Tongue (tissue), 2 donors: ENCODE measurements around the gene ACAP3. TPM values are rescaled to one million over a fixed set of nuclear protein-coding genes. Genes with fewer than 3 reads are reported as not detected.
"Not testable (repeated sequence)": the region's sequence is repeated elsewhere in the genome, so short reads cannot be mapped to it uniquely, and the experiment has no call there.

Experiments used
- DNase-seq: peaks from one replicate; pipeline ENCODE4 v3.0.0-alpha.2; 2015
- total RNA-seq: library from RNA; depleted of rRNA; stranded (reverse); fragments of >200 nt; gene quantifications from one replicate; pipeline ENCODE4 v1.2.3, GENCODE V29; 2014

Gene ACAP3
- total RNA-seq, 1 donor from 2014 or later: 73.3 TPM

DNA sequence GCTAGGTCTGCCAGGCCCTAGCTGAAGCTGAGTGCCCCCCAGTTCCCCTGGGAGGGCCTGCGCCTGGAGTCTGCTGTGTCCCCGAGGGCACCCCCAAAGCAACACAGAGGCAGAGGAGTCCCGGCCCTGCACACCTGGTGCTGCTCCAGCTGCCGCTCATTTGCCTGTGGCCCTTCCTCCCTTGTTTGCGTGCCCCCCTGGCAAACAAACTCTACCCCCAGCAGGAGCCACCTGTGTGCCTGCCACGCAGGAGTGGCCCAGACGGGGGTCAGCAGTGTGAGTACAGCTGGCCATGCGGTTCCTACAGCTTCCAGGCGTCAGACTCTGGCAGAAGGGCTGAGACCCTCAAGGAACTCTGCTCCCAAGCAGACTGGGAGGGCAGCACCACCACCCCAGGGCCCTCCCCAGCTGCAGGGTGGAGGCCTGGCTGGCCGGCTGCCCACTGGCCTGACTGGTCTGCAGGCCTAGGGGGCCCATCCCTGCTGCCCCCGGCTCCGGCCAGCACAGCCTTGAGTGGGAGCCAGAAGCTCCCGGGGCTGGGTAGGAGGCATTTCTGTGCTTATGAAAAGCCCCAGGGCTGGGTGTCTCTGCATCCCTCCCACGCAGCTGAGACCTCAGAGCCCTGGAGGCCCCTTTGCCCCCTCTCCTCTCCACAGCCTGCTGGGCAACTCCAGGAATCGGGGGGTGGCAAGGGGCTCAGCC is 22.8 kb upstream of the ACAP3 start:
- no peak for DNase-seq

DNA sequence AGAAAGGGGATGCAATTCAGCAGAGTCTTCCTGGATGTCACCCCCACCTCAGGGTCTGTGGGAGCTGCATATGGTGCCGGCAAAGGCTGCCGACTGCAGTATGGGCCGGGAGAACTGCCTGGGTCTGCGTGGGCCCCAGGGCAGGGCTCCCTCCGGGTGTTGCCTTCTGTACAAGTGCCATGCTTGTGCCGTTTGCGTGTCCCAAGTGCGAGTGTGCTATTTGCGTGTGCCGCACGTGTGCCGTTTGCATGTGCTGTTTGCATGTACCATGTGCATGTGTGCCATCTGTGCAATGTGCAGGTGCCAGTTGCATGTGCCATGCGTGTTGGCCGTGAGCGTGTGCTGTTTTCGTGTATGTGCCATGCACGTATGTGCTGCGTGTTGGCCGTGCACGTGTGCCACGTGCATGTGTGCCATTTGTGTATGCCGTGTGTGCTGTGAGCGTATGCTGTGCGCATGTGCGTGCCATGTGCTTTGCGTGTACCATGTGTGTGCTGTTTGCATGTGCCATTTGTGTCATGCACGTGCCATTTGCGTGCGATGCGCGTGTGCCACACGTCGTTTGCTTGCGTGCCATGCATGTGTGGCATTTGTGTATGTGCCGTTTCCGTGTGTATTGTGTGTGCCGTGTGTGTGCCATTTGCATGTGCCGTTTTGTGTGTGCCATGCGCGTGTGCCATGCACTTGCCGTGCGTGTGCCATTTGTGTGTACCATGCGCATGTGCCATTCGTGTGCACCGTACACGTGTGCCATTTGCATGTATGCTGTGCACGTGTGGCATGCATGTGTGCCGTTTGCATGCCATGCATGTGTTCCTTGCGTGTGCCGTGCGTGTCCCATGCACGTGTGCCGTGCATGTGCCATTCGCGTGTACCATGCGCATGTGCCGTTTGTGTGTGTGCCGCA is 21.8 kb upstream of the ACAP3 start:
- DNase-seq: no peak

DNA sequence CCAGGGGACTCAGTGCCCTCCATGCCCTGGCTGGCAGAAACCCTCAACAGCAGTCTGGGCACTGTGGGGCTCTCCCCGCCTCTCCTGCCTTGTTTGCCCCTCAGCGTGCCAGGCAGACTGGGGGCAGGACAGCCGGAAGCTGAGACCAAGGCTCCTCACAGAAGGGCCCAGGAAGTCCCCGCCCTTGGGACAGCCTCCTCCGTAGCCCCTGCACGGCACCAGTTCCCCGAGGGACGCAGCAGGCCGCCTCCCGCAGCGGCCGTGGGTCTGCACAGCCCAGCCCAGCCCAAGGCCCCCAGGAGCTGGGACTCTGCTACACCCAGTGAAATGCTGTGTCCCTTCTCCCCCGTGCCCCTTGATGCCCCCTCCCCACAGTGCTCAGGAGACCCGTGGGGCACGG is 20.5 kb upstream of the ACAP3 start:
- no peak for DNase-seq

DNA sequence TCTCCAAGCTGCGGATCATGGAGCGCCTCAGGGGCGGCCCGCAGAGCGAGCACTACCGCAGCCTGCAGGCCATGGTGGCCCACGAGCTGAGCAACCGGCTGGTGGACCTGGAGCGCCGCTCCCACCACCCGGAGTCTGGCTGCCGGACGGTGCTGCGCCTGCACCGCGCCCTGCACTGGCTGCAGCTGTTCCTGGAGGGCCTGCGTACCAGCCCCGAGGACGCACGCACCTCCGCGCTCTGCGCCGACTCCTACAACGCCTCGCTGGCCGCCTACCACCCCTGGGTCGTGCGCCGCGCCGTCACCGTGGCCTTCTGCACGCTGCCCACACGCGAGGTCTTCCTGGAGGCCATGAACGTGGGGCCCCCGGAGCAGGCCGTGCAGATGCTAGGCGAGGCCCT is 19.6 kb upstream of the ACAP3 start:
- no peak for DNase-seq

DNA sequence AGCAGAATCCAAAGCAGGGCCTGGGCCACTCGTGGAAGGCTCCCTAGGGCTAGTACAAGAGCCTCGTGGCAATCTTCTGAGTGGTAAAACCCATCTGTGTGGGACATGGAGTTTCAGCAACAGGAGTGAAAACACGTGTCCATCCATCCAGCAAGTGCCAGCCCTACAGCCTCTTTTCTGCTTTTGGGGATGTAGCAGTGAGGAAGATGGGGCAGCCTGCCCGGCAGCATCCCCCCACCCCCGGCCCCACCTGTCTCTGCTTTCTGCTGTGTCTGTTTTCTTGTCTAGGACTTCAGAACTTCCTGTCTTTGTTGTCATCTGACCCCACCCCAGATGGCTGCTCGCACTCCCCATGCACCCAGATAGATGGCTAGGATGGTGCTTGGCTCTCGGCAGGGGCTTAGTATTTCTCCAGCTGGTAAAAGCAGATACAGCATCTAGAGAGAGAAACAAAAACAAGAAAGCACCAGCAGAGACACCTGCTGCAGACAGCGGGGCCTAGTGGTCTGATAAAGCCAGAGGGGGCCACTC is 18.4 kb upstream of the ACAP3 start:
- no peak for DNase-seq

DNA sequence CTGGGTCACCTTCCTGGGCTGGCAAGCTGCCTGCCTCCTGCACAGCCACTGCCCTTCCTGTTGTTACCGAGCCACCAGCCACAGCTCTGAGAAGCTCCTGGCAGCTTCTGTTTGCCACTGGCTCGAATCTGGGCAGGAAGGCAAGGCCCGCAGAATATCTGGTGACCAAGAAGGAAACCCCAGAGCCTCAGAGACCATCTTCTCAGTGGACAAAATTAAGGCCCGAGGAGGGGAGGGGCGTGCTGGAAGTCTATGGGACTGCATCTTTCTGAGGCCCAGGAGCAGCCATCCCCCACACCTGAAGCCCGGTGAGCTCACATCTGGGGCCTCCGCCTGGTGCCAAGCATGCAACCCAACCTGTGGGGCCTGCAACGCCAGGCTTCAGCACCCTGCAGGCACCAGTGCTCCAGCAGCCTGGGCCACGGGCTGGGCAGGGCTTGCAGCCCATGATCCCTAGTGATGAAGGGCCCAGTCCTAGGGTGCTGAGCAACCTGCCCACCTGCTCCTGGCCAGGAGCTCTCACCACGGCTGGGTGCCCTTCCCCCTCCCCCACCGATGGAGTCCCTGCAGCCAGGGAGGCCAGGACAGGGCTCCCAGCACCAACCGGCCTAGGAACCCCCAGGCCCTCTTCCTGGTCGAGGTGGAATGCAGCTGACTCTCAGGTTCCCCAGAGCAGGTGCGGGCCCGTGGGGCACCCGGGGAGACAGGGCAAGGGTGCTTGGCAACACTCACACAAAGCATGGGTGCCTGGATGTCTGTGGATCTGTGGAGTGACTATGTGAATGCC is 17.8 kb upstream of the ACAP3 start:
- DNase-seq: no peak

DNA sequence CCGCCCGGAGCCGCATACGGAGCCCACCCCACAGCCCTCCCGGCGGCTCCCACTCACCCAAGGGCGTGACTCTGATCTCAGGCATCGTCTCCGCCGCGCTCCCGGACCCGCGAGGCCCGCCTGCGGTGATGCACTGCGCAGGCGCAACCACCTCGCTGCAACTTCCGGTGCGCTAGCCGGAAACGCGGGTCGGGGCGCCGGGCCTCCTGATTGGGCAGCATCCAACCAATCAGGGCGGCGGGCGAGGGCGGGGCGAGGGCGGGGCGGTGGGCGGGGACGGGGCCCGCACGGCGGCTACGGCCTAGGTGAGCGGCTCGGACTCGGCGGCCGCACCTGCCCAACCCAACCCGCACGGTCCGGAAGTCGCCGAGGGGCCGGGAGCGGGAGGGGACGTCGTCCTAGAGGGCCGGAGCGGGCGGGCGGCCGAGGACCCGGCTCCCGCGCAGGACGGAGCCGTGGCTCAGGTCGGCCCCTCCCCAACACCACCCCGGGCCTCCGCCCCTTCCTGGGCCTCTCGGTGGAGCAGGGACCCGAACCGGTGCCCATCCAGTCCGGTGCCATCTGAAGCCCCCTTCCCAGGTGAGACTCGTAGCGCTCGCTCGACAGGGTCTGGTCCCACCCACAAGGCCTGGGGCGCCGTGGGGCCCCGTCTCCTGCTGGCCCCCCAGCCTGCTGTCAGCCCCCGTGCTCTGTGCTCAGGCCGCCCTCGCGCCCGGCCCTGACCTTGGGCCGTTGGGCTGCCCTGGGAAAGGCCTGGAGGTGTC is 17.0 kb upstream of the ACAP3 start, which contains the start of the genes CPTP and INTS11:
Gene CPTP (plus strand): TSS at position 279 of the 764 bp plus-strand sequence. CDS start 2,109 bp downstream, outside the sequence.
Gene INTS11 (minus strand): TSS at position 137 of the 764 bp plus-strand sequence. CDS start 52 bp downstream, at position 85.
- peak; percentile 97 for DNase-seq

DNA sequence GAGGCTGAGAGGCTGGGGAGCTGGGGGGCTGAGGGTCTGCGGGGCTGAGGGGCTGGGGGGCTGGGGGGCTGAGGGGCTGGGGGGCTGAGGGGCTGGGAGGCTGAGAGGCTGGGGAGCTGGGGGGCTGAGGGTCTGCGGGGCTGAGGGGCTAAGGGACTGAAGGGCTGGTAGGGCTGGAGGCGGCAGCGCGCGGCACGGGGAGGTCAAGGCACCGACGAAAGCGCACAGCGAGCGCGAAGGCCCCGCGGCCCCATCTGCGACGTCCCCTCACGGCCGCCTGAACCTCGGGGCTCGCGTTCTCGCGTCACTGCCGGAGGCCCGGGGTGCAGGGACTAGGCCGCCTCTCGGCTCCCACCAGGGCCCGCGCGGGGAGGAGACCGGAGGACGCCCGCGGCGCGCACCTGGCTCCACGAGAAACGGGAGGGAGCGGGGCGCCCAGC is 16.4 kb upstream of the ACAP3 start:
- DNase-seq: no peak

DNA sequence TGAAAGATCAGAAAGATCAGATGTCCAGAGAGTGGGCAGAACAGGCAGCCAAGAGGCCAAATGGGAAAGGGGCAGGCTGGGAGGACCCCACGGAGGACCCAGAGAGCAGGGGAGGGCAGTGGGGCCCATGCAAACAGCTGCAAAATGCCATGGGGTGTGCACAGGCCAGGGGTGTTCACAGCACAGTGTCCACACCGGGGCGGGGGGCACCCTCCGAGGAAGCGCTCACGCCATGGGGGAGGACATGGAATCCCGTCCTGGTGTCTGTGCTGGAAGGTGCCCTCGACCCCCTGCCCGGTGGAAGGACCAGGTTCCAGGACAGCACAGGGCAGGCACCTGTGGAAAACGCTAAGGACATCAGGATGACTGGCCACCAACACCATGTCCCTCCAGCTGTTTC is 15.2 kb upstream of the ACAP3 start:
- no peak for DNase-seq

DNA sequence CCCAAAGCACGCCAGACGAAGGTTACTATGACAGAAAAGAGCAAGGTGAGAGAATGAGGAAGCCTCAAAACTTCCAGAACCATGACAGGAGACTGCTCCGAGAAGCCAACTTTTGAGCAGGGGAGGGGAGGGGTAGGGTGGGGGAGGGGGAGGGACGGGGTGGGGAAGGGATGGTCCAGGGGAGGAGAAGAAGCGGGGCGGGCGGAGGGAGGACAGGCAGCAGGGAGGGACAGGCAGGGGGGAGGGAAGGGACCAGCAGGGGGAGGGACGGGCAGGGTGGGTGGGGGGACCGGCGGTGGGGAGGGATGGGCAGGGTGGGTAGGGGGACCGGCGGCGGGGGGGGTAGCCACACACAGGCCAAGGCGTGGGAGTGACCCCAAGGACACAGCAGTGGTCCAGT is 14.7 kb upstream of the ACAP3 start:
- DNase-seq: no peak

DNA sequence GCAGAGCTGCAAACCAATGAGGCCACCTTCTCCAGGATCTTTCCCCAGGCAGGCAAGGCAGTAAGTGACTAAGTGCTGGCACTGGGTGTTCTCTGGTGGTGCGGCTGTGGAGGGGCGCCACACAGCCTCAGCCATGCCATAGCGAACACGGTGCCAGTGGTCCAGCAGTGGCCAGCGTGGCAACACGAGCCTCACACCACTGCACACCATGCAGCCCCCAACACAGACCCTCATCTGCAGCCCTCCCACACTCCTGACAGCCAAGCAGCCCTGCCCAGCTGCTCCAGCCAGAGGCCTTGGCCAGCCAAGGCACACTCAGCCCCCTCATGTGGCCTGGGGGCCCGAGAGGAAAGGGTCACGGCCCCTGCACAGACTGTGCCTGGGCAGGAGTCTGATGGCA is 13.7 kb upstream of the ACAP3 start:
- no peak for DNase-seq

DNA sequence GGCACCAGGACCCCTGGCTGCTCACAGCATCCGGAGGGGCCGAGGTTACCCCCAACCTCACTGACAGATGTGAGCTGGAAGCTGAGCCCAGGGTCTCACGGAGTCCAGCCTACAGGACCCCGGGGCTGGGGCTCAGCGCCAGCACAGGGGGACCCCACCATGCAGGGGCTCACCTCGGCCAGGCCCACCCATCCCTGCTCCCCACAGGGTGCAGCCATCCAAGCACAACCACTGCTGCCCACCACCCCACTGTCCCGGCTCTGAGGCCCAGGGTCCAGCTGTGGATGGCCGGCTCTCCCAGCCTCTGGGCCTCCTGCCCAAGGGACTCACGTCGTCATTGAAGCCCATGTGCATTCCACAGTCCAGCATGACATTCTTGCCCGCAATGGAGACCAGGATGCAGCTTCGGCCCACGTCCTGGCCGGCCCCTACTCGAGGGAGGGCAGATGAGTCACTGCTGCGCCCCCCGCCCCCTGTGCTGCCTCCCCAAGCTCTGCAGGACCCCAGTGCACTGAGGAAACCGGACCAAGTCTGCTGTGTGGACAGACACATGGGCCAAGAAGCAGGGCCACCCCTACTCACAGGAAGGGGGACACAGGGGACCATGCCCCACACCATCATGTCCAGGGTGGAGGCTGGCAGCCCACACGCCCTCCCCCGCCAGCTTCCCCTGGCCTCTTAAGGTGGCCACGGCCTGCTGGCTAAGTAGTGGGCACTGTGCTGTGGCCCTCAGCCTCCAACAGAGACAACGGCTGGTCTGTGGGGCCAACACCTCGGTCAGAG is 13.1 kb upstream of the ACAP3 start:
- DNase-seq: no peak

DNA sequence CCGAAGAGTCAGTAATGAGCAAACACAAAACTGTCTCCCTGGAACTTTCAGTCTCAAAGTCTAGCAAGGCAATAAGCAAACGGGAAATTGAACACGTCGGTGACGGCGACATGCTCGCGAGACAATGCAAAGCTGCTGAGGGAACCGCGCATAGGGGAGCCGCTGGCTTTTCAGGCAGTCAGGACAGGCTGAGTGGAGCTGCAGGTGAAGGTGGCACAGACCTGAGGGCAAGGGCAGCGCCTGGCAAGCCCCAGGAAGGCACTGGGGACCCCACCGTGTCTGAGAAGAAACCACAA is 11.9 kb upstream of the ACAP3 start:
- no peak for DNase-seq

DNA sequence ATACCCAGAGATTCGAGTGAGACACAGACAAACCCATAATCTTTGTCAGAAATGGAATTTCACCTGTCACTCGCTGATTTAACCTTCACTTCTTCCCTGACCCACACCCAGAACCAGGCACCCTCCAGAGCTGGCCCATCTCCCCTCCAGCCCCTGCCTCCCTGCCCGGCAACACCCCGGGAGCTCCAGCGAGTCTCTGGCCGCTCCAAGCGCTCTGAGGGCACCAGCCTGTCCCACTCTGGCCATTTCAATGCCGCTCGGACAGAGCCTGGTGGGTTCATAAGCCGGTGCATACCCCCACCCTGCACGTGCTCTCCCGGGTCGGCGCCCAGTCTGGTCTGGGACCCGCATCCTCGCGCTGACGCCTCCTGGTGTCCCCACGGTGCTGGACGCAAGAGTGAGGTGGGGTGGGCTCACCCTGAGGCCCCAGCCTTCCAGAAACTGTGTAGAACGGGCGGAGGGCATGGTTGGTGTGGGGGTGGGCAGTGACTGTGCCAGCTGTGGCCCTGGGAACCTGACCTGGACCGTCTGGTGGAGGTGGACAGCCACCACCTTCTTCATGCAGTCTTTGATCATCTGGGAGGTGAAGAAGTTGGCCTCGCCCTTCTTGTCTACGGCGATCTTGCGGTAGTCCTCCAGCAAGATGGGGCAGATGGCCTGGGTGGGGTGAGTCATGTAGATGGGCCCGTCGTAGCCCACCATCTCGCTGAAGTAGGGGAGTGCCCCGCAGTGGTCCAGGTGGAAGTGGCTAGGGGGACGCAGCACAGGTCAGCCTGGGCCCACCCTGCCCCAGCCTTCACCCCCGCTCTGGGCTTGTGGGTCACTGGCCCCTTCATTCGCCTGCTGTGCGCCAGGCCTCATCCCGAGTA is 11.3 kb upstream of the ACAP3 start:
- DNase-seq: no peak

DNA sequence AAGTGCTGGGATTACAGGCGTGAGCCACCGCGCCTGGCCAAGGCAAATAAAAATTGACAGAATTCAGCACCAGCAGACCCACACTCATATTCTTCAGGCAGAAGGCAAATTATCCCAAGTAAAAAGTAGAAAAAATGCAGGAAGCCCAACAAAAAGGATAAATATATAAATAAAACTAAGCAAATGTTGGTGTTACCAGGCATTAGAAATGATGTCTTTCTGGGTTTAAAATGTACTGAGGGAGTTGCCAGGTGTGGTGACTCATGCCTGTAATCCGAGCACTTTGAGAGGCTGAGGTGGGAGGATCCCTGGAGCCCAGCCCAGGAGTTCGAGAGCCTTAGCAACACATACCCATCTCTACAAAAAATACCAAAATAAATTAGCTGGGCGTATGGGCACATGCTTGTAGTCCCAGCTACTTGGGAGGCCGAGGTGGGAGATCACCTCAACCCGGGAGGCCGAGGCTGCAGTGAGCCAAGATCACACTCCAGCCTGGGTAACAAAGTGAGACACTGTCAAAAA is 10.5 kb upstream of the ACAP3 start:
- peak; percentile 87 for DNase-seq

DNA sequence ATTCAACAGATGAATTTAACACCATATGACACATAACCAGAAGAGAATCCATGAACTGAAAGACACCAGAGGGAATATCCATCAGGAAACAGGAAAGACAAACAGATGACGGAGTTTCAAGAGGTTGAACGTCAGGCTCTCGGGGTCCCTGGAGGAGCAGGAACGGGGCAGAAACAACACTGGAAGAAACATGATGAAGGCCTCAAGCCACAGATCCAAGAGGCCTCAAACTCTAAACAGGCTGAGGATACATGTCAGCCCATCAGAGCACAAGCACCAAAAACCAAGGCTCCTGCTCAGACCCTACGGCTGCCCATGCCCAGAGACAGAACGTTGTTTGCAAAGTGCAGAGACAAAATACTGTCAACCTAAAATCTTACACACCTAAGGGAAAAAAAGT is 9.7 kb upstream of the ACAP3 start:
- DNase-seq: no peak

DNA sequence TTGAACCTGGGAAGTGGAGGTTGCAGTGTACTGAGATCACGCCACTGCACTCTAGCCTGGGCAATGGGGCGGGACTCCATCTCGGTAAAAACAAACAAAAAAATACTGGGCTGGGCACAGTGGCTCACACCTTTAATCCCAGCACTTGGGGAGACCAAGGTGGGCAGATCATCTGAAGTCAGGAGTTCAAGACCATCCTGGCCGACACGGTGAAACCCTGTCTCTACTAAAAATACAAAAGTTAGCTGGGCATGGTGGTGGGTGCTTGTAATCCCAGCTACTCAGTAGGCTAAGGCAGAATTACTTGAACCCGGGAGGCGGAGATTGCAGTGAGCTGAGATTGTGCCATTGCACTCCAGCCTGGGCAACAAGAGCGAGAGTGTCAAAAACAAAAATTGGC is 8.5 kb upstream of the ACAP3 start:
- not testable (repeated sequence) for DNase-seq

DNA sequence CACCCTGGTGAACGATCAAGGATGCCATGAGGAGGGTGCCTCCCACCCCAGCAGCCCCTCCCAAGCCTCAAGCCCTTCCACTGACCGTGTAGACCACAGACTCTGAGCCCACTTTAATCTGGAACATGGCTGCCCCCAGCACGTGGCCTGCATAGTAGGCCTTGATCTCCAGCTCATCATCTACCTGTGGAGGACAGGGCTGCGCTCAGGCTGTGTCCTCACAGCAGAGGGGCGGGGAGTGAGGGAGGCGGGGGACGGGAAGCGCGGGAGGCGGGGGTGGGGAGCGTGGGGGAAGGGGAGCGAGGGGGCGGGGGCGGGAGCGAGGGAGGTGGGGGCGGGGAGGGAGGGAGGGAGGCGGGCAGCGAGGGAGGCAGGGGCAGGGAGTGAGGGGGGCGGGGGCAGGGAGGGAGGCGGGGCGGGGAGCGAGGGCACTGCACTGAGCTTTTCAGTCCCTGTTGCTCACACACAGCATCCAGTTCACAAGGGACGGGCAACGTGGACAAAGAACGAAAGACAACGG is 7.8 kb upstream of the ACAP3 start:
- DNase-seq: no peak

DNA sequence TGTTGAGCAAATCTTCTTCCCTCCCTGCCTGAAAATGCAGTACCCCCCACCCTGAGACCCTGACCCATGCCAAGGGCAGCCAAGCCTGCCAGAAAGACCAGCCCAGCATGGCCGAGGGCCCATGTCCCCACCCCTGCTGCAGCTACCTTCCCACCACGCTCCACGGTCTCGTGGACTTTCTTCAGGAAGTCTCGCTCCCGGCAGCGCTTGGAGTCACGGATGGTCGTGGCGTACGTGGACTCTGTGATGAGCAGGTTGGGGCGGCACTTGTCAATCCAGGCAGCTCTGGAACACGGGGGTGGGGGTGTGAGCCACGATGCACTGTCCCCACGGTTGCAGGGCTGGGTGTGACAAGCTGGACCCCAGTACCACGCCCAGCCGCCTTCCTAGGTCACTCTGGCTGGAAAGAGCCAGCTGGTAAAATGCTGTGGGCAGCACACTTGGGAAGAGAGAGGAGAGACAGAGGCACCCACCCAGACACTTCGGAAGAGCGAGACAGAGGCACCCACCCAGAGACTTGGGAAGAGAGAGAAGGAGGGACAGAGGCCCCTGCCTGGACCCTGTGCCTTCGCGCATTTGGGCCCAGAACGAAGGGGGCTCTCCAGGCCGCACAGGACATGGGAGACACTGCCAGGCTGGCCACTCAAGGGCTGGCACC is 7.1 kb upstream of the ACAP3 start:
- no peak for DNase-seq
